ENCODE measurements around the gene ADRM1. TPM values are rescaled to one million over a fixed set of nuclear protein-coding genes. Genes with fewer than 3 reads are reported as not detected.

The ADRM1 gene
- total RNA-seq, 1 experiment from 2014 or later = 173 TPM

DNA sequence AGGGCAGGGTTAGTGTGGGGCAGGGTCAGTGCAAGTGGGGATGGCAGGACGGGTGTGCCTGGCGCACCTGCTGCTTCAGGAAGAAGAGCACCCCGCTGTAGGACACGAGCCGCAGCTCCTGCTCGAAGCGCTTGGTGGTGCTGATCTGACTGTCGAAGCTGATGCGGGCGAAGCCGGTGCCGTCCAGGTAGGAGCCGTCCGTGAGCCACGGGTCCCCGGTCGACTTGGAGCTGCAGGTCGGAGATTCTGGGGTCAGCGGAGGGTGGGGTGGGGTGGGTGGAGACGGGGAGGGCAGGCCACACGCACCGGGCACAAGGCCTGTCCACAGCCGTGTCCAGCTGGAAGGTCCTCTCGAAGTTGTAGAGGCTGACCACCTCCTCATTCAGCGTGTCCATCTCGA, 10.2 kb downstream of the ADRM1 start:
- no peak overlapping the region for H3K27ac ChIP-seq
- no peak for DNase-seq
- no peaks in the 10 kb centered on the region for H3K27me3 ChIP-seq (ENCODE audit: insufficient read depth, low read depth)
- TF ChIP-seq EZH2 (IDR thresholded peaks at IDR 0.05; ENCODE audit: low read depth) = no peak
- TF ChIP-seq, protein P1, sequence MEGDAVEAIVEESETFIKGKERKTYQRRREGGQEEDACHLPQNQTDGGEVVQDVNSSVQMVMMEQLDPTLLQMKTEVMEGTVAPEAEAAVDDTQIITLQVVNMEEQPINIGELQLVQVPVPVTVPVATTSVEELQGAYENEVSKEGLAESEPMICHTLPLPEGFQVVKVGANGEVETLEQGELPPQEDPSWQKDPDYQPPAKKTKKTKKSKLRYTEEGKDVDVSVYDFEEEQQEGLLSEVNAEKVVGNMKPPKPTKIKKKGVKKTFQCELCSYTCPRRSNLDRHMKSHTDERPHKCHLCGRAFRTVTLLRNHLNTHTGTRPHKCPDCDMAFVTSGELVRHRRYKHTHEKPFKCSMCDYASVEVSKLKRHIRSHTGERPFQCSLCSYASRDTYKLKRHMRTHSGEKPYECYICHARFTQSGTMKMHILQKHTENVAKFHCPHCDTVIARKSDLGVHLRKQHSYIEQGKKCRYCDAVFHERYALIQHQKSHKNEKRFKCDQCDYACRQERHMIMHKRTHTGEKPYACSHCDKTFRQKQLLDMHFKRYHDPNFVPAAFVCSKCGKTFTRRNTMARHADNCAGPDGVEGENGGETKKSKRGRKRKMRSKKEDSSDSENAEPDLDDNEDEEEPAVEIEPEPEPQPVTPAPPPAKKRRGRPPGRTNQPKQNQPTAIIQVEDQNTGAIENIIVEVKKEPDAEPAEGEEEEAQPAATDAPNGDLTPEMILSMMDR (conservative IDR thresholded peaks at IDR 0.05) = no peak
- intact Hi-C loops (cut with micrococcal nuclease; ENCODE audit: unreplicated experiment) = no loop called here
- H3K79me2 ChIP-seq (ENCODE audit: low read depth) = peaks cover 34% of the 10 kb centered on the region
- ChIA-PET CTCF (no interaction called here), POLR2A (ENCODE audit: unreplicated experiment) (no interaction called here)
- H2AFZ ChIP-seq = no peak overlapping the region
- H3K9me2 ChIP-seq (ENCODE audit: insufficient read depth) = no peaks in the 10 kb centered on the region
- H3K36me3 ChIP-seq (ENCODE audit: low read depth) = peaks cover 38% of the 10 kb centered on the region
- no peaks in the 10 kb centered on the region for H3K4me1 ChIP-seq (replicated peaks; ENCODE audit: insufficient read depth)
- H4K20me1 ChIP-seq (ENCODE audit: insufficient read depth) = peaks cover 86% of the 10 kb centered on the region
- H3K4me2 ChIP-seq = no peak overlapping the region
- no TSS peak for BruUV-seq (replicated peaks)
- H3K4me3 ChIP-seq = no peak overlapping the region
- H3F3A ChIP-seq (ENCODE audit: insufficient read depth, low read depth) = peaks cover 80% of the 10 kb centered on the region
- H3K9me3 ChIP-seq (ENCODE audit: insufficient read depth, low read depth) = no peaks in the 10 kb centered on the region

DNA sequence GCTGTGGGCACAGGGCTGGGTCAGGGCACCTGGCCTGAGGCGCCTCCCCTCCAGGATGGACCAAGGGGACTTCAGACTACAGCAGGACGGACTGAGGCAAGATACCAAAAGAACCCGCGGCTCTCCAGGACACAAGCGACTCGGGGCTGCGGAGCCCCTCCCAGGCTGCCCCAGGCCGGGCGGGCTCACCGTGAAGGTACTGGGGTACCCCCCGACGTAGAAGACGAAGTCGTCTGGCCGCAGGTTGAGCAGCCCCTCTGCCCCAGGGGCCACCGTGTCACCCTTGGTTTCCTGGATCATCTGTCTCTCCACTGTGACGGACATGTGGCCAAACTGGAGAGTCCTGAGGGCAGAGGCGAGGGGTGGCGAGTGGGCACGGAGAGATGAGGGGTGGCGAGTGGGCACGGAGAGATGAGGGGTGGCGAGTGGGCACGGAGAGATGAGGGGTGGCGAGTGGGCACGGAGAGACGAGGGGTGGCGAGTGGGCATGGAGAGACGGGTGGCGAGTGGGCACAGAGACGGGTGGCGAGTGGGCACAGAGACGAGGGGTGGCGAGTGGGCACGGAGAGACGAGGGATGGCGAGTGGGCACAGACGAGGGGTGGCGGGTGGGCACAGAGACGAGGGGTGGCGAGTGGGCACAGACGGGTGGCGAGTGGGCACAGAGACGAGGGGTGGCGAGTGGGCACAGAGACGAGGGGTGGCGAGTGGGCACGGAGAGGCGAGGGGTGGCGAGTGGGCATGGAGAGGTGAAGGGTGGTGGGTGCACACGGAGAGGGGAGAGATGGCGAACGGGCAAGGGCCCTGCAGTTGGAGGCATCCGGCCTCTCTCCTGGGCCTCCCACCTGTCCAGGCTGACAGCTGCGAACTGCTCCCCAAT, 10.9 kb downstream of the ADRM1 start:
- ChIA-PET CTCF (no interaction called here), POLR2A (ENCODE audit: unreplicated experiment) (no interaction called here)
- intact Hi-C loops (cut with micrococcal nuclease; ENCODE audit: unreplicated experiment) = no loop called here
- Histone ChIP-seq H3K36me3 (ENCODE audit: low read depth) (peaks cover 38% of the 10 kb centered on the region), H3K4me2 (no peak overlapping the region), H3K4me3 (no peak overlapping the region), H3K27me3 (ENCODE audit: insufficient read depth, low read depth) (no peaks in the 10 kb centered on the region), H2AFZ (no peak overlapping the region), H3K27ac (no peak overlapping the region), H3F3A (ENCODE audit: insufficient read depth, low read depth) (peaks cover 78% of the 10 kb centered on the region), H3K4me1 (replicated peaks; ENCODE audit: insufficient read depth) (no peaks in the 10 kb centered on the region), H3K79me2 (ENCODE audit: low read depth) (peaks cover 27% of the 10 kb centered on the region), H3K9me2 (ENCODE audit: insufficient read depth) (no peaks in the 10 kb centered on the region), H4K20me1 (ENCODE audit: insufficient read depth) (peaks cover 83% of the 10 kb centered on the region), H3K9me3 (ENCODE audit: insufficient read depth, low read depth) (no peaks in the 10 kb centered on the region)
- no TSS peak for BruUV-seq (replicated peaks)
- no peak for TF ChIP-seq EZH2 (IDR thresholded peaks at IDR 0.05; ENCODE audit: low read depth)
- TF ChIP-seq, protein P1 (conservative IDR thresholded peaks at IDR 0.05) = no peak
- no peak for DNase-seq

DNA sequence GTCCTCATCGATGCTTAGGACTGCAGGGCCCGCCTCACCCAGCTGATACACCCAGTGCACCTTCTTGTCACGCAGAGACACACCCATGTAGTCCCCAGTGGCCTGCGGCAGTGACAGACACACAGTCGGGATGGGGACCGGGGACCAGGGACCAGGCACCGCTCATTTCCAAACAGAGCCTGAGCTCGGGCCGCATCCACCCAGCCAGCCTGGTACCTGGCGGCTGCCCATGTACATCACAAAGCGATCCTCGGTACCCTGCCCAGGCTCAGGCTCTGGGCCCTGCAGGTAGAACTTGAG, 11.5 kb downstream of the ADRM1 start:
- Histone ChIP-seq H3K9me2 (ENCODE audit: insufficient read depth) (no peaks in the 10 kb centered on the region), H3K4me1 (replicated peaks; ENCODE audit: insufficient read depth) (no peaks in the 10 kb centered on the region), H3F3A (ENCODE audit: insufficient read depth, low read depth) (peaks cover 79% of the 10 kb centered on the region), H3K27me3 (ENCODE audit: insufficient read depth, low read depth) (no peaks in the 10 kb centered on the region), H3K4me2 (no peak overlapping the region), H3K4me3 (no peak overlapping the region), H2AFZ (no peak overlapping the region), H3K36me3 (ENCODE audit: low read depth) (peaks cover 34% of the 10 kb centered on the region), H3K9me3 (ENCODE audit: insufficient read depth, low read depth) (no peaks in the 10 kb centered on the region), H3K27ac (no peak overlapping the region), H4K20me1 (ENCODE audit: insufficient read depth) (peaks cover 83% of the 10 kb centered on the region), H3K79me2 (ENCODE audit: low read depth) (peaks cover 26% of the 10 kb centered on the region)
- CTCF ChIA-PET = no interaction called here
- intact Hi-C loops (cut with micrococcal nuclease; ENCODE audit: unreplicated experiment) = no loop called here
- no TSS peak for BruUV-seq (replicated peaks)
- no peak for DNase-seq
- POLR2A ChIA-PET (ENCODE audit: unreplicated experiment) = no interaction called here
- no peak for TF ChIP-seq EZH2 (IDR thresholded peaks at IDR 0.05; ENCODE audit: low read depth)
- TF ChIP-seq, protein P1 (conservative IDR thresholded peaks at IDR 0.05) = no peak

Measured in PC-9 (cell line).